Stimulated activated CD8-positive, alpha-beta memory T cell treated with anti-CD3 and anti-CD28 coated beads, Interleukin-2, amount 100 ng/mL, for 48 hours (primary cell): Measurements from ENCODE around the gene WDR55.
A peak's percentile ranks its signal among the peaks of the same experiment; 100 is the strongest.
"Not testable (repeated sequence)": the region's sequence is repeated elsewhere in the genome, so short reads cannot be mapped to it uniquely, and the experiment has no call there.

Experiments
- DNase-seq, 2 donors: peaks; one replicate each; pipeline ENCODE4 v3.0.0-alpha.2; 2020; ENCODE audit warnings: low read depth in 2 of 2

WDR55 gene

DNA sequence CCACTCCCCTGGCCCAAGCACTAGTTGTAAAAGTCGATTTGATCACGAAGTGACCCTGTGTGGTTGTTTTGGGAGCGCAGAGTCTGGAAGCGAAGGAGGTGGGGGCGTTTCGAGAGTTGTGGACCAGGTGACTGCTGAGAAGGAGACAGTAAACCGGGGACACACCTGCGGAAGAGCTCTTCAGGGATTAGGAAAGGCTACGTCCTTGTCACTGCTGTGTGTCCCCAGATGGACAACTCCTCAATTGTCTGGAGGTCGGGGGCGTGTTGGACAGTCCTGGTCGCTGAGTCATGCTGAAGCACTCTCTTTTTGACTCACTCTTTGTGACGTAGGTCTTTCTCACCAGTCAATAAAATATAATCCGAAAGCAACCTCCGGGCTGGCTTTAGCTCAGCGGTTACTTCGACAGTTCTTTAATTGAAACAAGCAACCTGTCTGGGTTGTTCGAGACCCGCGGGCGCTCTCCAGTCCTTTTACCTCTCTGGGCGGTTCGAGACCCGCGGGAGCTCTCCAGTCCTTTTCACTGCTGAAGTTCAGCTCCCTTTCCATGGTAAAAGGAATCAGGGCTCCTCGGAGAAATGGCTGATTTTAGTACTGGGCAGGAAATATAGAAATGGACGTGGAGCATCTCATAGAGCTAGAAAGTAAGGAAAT is 46.3 kb downstream of the WDR55 start:
- peak; percentile 64 to 80 for DNase-seq

DNA sequence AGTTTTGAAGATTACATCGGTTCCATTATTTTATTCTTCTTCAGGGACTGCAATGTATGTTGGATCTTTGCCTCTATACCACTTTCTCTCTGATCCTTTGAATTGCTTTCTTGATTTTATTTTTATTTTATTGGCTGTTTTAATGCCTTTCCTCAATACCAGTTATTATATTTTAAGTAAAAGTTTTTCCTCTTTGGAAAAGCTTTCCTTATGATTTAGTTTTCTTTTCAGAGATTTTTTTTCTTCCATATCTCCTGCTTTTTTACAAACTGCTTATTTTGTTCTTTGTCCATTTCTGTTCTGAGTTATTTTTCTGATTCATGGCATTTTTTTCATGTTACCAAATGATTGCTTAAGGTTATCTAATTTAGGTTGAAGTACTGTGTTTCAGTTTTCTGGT is 47.1 kb downstream of the WDR55 start:
- no peak for DNase-seq

GRCh38 chr5:140713562-140714094 is 48.9 kb downstream of the WDR55 start:
- no peak for DNase-seq

DNA sequence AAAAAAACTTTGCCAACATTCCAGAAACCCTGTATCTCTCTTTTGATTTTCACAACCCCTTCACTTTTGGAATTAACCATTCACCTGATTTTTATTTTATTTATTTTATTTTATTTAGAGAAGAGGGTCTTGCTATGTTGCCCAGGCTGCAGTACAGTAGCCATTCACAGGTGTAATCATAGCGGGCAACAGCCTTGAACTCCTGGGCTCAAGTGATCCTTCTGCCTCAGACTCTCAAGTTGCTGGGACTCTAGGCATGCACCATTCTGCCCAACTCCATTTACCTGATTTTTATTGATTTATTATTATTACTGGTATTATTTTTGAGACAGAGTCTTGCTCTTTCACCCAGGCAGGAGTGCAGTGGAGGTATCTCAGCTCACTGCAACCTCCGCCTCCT is 51.5 kb downstream of the WDR55 start:
- DNase-seq: not testable (repeated sequence)

DNA sequence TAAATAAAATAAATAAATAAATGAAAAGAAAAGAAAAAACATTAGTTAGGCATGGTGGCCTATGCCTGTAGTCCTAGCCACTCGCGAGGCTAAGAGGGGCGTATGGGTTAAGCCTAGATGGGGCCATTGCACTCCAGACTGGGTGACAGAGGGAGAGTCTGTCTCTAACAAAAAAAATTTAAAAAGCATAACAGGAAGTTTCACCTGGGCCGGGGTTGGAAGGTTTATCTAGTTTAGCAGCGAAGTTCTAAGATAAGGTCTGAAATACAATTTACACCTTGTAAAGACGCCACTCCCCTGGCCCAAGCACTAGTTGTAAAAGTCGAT is 53.5 kb downstream of the WDR55 start:
- DNase-seq: no peak

GRCh38 chr5:140720738-140721137 is 56.0 kb downstream of the WDR55 start:
- not testable (repeated sequence) for DNase-seq

DNA sequence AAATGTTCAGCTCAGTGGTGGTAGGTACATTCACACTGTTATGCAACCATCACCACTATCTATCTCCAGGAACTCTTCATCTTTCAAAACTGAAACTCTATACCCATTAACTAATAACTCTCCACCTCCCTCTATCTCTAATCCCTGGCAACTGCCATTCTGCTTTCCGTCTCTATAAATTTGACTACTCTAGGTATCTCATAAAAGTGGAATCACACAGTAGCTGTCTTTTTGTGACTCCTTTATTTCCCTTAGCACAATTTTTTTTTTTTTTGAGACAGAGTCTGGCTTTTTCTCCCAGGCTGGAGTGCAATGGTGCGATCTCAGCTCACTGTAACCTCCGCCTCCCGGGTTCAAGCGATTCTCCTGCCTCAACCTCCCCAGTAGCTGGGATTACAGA is 56.7 kb downstream of the WDR55 start:
- DNase-seq: not testable (repeated sequence)
